ENCODE data around the gene DRC3. TPM values are rescaled to one million over a fixed set of nuclear protein-coding genes. Genes with fewer than 3 reads are reported as not detected.
A peak's percentile ranks its signal among the peaks of the same experiment; 100 is the strongest.

DRC3 gene
- total and polyA plus RNA-seq, 12 donors, result 0.55 to 3.0 (median 2.0) TPM

GRCh38 chr17:17985153-17985552, 12.5 kb downstream of the DRC3 start:
- ATAC-seq (no peak), DNase-seq (no peak)
- no peak overlapping the region for H3K27ac ChIP-seq
- TF ChIP-seq CTCF (IDR thresholded peaks at IDR 0.05), result no peak
- no peak overlapping the region for H3K4me3 ChIP-seq
- 89 to 95% methylated on average over 2 of the region's 2 CpGs for WGBS, 2 donors
- H3K9me3 ChIP-seq, result no peaks in the 10 kb centered on the region
- H3K36me3 ChIP-seq, result peaks cover 0 to 3% (median 0%) of the 10 kb centered on the region in 9 donors
- no peaks in the 10 kb centered on the region for H3K4me1 ChIP-seq
- H3K27me3 ChIP-seq, result no peaks in the 10 kb centered on the region
- intact Hi-C loops (cut with DNase I), result no loop called here

- TF ChIP-seq CTCF (IDR thresholded peaks at IDR 0.05), result peak in 3 of 9 donors; percentile 12 to 16 (median 14)
- Histone ChIP-seq H3K9me3 (no peaks in the 10 kb centered on the region), H3K27ac (no peak overlapping the region), H3K36me3 (peaks cover 0 to 3% (median 0%) of the 10 kb centered on the region in 9 donors), H3K4me1 (no peaks in the 10 kb centered on the region), H3K27me3 (no peaks in the 10 kb centered on the region), H3K4me3 (no peak overlapping the region)
- intact Hi-C loops (cut with DNase I), result no loop called here
- 78 to 86% methylated on average over 3 of the region's 3 CpGs for WGBS, 2 donors
- DNase-seq, result no peak
- no peak for ATAC-seq
These were observed 12.9 kb downstream of the DRC3 start for GRCh38 chr17:17985555-17985954.

GRCh38 chr17:17987187-17987896, 14.7 kb downstream of the DRC3 start:
- DNase-seq (no peak), ATAC-seq (no peak)
- Histone ChIP-seq H3K9me3 (no peaks in the 10 kb centered on the region), H3K4me1 (no peaks in the 10 kb centered on the region), H3K36me3 (peaks cover 0 to 3% (median 0%) of the 10 kb centered on the region in 9 donors), H3K4me3 (no peak overlapping the region), H3K27me3 (no peaks in the 10 kb centered on the region), H3K27ac (no peak overlapping the region)
- intact Hi-C loops (cut with DNase I), result no loop called here
- WGBS, 2 donors, result 87 to 88% methylated on average over 7 of the region's 7 CpGs
- TF ChIP-seq CTCF (IDR thresholded peaks at IDR 0.05), result no peak

- ATAC-seq (no peak), DNase-seq (no peak)
- H3K4me1 ChIP-seq, result no peaks in the 10 kb centered on the region
- TF ChIP-seq CTCF (IDR thresholded peaks at IDR 0.05), result no peak
- intact Hi-C loops (cut with DNase I), result no loop called here
- H3K36me3 ChIP-seq, result peaks cover 0 to 3% (median 0%) of the 10 kb centered on the region in 9 donors
- H3K27ac ChIP-seq, result no peak overlapping the region
- H3K27me3 ChIP-seq, result no peaks in the 10 kb centered on the region
- 88 to 91% methylated on average over 14 of the region's 14 CpGs for WGBS, 2 donors
- no peak overlapping the region for H3K4me3 ChIP-seq
- H3K9me3 ChIP-seq, result no peaks in the 10 kb centered on the region
These were observed 15.2 kb downstream of the DRC3 start for GRCh38 chr17:17987901-17988300.

All from heart right ventricle (tissue), 16 donors.